GM12878 (cell line): ENCODE measurements around the gene MISFA. TPM values are rescaled to one million over a fixed set of nuclear protein-coding genes. Genes with fewer than 3 reads are reported as not detected.

Experiments used
- ATF2 ChIP-seq: IDR thresholded peaks from 2 replicates; pipeline ENCODE4 v1.6.1; 2012; ENCODE audit warnings: low read length, inconsistent platforms
- CUX1 ChIP-seq: IDR thresholded peaks from 2 replicates; pipeline ENCODE4 v1.6.1; 2012; ENCODE audit warnings: improper control_type of control experiment, low read depth, low read length; ENCODE audit not compliant: insufficient replicate concordance
- DPF2 ChIP-seq: fragments of 450-650 bp; IDR thresholded peaks from 2 replicates; pipeline ENCODE4 v1.6.1; 2017; ENCODE audit warnings: mild to moderate bottlenecking
- ELK1 ChIP-seq: IDR thresholded peaks from 2 replicates; pipeline ENCODE4 v1.6.1; 2012; ENCODE audit warnings: low read depth, low read length, improper control_type of control experiment
- IKZF1 ChIP-seq: fragments of 450-650 bp; conservative IDR thresholded peaks from 2 replicates; pipeline ENCODE4 v1.6.1; 2017; ENCODE audit warnings: antibody characterized with exemption, mild to moderate bottlenecking
- JUNB ChIP-seq: IDR thresholded peaks from 2 replicates; pipeline ENCODE4 v1.6.1; 2016; ENCODE audit warnings: antibody characterized with exemption, mild to moderate bottlenecking
- KLF5 ChIP-seq: fragments of 450-650 bp; IDR thresholded peaks from 2 replicates; pipeline ENCODE4 v1.6.1; 2014; ENCODE audit warnings: mild to moderate bottlenecking; ENCODE audit not compliant: partially characterized antibody
- LARP7 ChIP-seq: fragments of 450-650 bp; IDR thresholded peaks from 2 replicates; pipeline ENCODE4 v1.6.1; 2017; ENCODE audit warnings: mild to moderate bottlenecking
- MEF2B ChIP-seq: fragments of 450-650 bp; IDR thresholded peaks from 2 replicates; pipeline ENCODE4 v1.6.1; 2018; ENCODE audit warnings: mild to moderate bottlenecking, moderate library complexity; ENCODE audit not compliant: partially characterized antibody, poor library complexity, severe bottlenecking
- NFIC ChIP-seq: IDR thresholded peaks from 2 replicates; pipeline ENCODE4 v1.6.1; 2012; ENCODE audit warnings: low read depth, mild to moderate bottlenecking, inconsistent platforms, low read length, moderate library complexity
- NR2C2 ChIP-seq: IDR thresholded peaks from 2 replicates; pipeline ENCODE4 v1.6.1; 2011; ENCODE audit warnings: borderline replicate concordance, low read depth; ENCODE audit not compliant: control insufficient read depth, insufficient read length
- POLR2AphosphoS5 ChIP-seq: IDR thresholded peaks from 2 replicates; pipeline ENCODE4 v1.6.1; 2011; ENCODE audit warnings: mild to moderate bottlenecking, low read length, inconsistent platforms
- SIX5 ChIP-seq: IDR thresholded peaks from 2 replicates; pipeline ENCODE4 v1.6.1; 2011; ENCODE audit warnings: mild to moderate bottlenecking, low read depth, low read length, moderate library complexity; ENCODE audit not compliant: severe bottlenecking
- SMAD1 ChIP-seq: fragments of 450-650 bp; IDR thresholded peaks from 2 replicates; pipeline ENCODE4 v1.6.1; 2018; ENCODE audit warnings: mild to moderate bottlenecking, low read depth; ENCODE audit not compliant: partially characterized antibody
- SMC3 ChIP-seq: IDR thresholded peaks from 2 replicates; pipeline ENCODE4 v1.6.1; 2011; ENCODE audit warnings: low read length, improper control_type of control experiment, borderline replicate concordance
- SP1 ChIP-seq: IDR thresholded peaks from one replicate; pipeline ENCODE4 v1.6.1; 2011; ENCODE audit warnings: low read depth, low read length
- STAT3 ChIP-seq: IDR thresholded peaks from 2 replicates; pipeline ENCODE4 v1.6.1; 2011; ENCODE audit warnings: low read depth, low read length, improper control_type of control experiment
- SUPT20H ChIP-seq: IDR thresholded peaks from 2 replicates; pipeline ENCODE4 v1.6.1; 2011; ENCODE audit warnings: low read depth, mild to moderate bottlenecking, low read length, moderate library complexity, borderline replicate concordance; ENCODE audit not compliant: control insufficient read depth
- USF1 ChIP-seq: IDR thresholded peaks from 2 replicates; pipeline ENCODE4 v1.6.1; 2011; ENCODE audit warnings: borderline replicate concordance, low read depth, mild to moderate bottlenecking, moderate library complexity, mixed read lengths, low read length; ENCODE audit not compliant: insufficient read depth; ENCODE audit errors: extremely low read length
- WRNIP1 ChIP-seq: IDR thresholded peaks from 2 replicates; pipeline ENCODE4 v1.6.1; 2011; ENCODE audit warnings: low read depth, low read length, improper control_type of control experiment, borderline replicate concordance
- YY1 ChIP-seq: IDR thresholded peaks from 2 replicates; pipeline ENCODE4 v1.6.1; 2011; ENCODE audit warnings: low read depth, mild to moderate bottlenecking, low read length
- polyA plus RNA-seq, 11 experiments: library from polyadenylated mRNA; depleted of rRNA in 4 of 11; unstranded in 6 of 11; stranded (reverse) in 5 of 11; fragments of >200 nt; fragmentation: Nextera tagmentation in 4 of 11; fragmentation: Illumina TruSeq in 1 of 11; extraction: Ambion mirVana in 4 of 11; extraction: Trizol in 1 of 11; gene quantifications; 1 replicate in 1 of 11; 2 replicates in 10 of 11; pipeline versions ENCODE4 v1.2.1 to v1.2.3, GENCODE V29; 2011 to 2016; ENCODE audit warnings: inconsistent platforms in 2 of 11, missing spikeins in 2 of 11, low read depth in 1 of 11
- total RNA-seq, 4 experiments: library from RNA; depleted of rRNA in 3 of 4; stranded (reverse); fragments of >200 nt in 3 of 4; fragmentation: Illumina TruSeq in 1 of 4; extraction: Trizol in 1 of 4; gene quantifications; 2 replicates each; pipeline versions ENCODE4 v1.2.1 to v1.2.3, GENCODE V29; 2013 to 2021

The MISFA gene
- total and polyA plus RNA-seq, 10 of the 15 experiments (the other 5 are each of a cell fraction or from before 2014, with no cell fraction given), result 0.88 to 4.6 (median 2.3) TPM; not detected in 1

- TF ChIP-seq STAT3 (no peak), SP1 (no peak), SIX5 (no peak), YY1 (no peak), NFIC (peak; percentile 46; the same call in 1 of the 2 replicates), SUPT20H (no peak), ATF2 (peak; percentile 16; the same call in 1 of the 2 replicates), SMAD1 (peak; percentile 48), IKZF1 (peak; percentile 23; the same call in 1 of the 2 replicates), NR2C2 (no peak), SMC3 (no peak), ELK1 (no peak), MEF2B (peak; percentile 38), LARP7 (peak; percentile 33; the same call in 1 of the 2 replicates), CUX1 (no peak), POLR2AphosphoS5 (peak; percentile 63; the same call in 1 of the 2 replicates), USF1 (no peak), KLF5 (no peak), JUNB (peak; percentile 82), WRNIP1 (no peak), DPF2 (peak; percentile 32; the same call in 1 of the 2 replicates)
Observed at GRCh38 chr11:18633256-18634139, 33.9 kb downstream of the MISFA start (continued).
